Stimulated activated naive CD8-positive, alpha-beta T cell treated with anti-CD3 and anti-CD28 coated beads, Interleukin-15, Interleukin-2, amounts not matched to agents 100 U/mL and 50 U/mL, for 24 hours (primary cell): ENCODE results near the gene ZNF687.
"Not testable (repeated sequence)": the region's sequence is repeated elsewhere in the genome, so short reads cannot be mapped to it uniquely, and the experiment has no call there.

Source experiments
- ATAC-seq: fragments of 150-1000 bp; cut with Tn5 transposase; one replicate; pipeline ENCODE4 v1.10.0; 2021
- DNase-seq: peaks from one replicate; pipeline ENCODE4 v3.0.0; 2021

ZNF687 gene

DNA sequence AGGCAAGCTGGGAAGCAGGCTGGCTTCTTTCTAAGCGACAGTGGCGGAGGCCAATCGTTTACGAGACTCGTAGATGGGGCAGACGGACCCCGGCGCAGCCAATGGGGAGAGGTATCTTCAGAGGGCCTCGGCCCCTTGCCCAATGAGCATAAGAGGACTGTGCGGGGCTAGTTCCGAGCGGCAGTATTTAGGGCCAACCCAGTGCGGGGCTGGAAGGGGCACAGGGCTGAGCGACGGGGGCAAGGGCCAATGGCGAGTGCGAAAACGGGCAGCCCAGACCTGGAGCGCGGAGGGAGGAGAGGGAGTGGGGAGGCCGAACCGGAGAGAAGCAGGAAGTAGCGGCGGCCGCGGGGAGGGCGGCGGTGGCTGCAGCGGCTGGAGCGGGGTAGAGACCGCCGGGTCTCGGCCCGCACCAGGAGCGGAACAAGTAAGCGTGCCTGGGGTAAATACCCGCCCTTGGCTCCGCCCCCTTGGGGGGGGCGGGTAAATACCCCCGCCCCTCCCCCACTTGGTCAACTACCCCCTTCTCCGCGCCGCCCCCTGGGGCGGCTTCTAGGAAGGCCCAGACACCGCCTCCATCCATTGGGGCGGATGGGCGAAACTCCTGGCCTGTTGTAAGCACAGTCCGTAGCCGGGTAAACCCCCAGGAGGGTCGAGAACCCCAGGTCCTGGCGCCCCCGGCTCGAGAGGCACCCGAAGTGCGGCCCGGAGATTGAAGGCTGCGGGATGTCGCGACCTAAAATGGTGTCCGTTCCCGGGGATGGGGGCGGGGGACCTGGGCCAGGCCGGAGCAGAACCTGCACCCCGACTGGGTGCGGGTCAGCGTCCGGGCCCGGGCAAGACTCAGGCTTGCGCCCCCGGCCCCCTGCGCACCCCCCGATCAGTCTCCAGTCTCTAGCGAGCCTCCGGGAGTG, at the start of gene ZNF687:
Gene ZNF687, plus strand, starts transcription at position 331 of the 914 bp plus-strand sequence. CDS start 3,993 bp downstream, outside the sequence.
- ATAC-seq (peak; percentile 96), DNase-seq (peak; percentile 99)

- ATAC-seq (no peak), DNase-seq (no peak)
These were observed 46.9 kb upstream of the ZNF687 start for GRCh38 chr1:151235235-151235634.

DNA sequence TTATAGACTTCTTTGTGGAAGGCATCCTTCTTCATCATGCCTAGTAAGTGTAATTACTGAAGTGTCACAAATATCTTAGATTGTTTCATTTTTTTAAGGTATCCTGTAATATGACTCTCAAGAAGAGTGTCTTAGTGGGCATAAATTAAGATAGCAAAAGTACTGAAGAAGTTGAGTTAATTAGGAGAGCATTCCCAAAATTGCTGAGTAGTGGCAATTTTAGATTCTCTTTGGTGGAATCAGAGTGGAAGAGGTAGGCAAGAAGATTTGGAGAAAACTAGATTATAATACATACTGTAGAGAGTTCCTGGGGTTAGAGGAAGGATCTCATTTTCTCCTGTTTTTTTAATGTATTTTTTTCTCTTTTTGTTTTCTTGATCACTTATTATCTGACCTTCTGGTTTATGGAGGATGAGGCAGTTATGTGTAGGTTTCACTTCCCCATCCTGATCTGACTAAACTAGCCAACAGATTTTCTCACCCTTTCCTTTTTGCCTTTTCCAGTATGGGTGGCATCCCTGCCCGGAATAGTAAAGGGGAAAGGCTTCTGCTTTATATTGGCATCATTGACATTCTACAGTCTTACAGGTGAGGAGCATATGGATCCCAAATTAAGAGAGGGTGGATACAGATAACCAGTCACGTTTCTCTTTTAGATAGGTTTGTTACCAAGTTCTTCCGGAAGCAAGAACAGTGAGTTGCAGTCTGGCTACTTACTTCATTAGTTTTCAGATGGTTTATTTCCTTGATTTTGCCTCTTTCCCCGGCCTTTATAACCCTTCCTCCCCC, 44.2 kb upstream of the ZNF687 start:
- DNase-seq (no peak), ATAC-seq (no peak)

DNA sequence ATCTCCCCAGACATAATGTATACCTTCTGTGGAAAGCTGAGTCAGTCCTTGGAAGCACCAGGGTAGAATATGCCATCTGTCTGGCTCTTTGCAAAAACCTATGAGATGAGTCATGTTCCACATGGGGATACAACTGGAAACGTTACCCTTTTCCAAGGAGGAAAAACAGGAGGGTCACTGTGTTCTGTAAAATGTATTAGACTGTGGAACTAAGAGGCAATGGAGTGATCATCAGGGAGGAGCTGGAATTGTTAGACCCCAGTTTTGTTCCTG, 43.7 kb upstream of the ZNF687 start:
- no peak for ATAC-seq
- DNase-seq, result no peak

GRCh38 chr1:151242442-151242841, 39.7 kb upstream of the ZNF687 start:
- ATAC-seq (no peak), DNase-seq (no peak)

DNA sequence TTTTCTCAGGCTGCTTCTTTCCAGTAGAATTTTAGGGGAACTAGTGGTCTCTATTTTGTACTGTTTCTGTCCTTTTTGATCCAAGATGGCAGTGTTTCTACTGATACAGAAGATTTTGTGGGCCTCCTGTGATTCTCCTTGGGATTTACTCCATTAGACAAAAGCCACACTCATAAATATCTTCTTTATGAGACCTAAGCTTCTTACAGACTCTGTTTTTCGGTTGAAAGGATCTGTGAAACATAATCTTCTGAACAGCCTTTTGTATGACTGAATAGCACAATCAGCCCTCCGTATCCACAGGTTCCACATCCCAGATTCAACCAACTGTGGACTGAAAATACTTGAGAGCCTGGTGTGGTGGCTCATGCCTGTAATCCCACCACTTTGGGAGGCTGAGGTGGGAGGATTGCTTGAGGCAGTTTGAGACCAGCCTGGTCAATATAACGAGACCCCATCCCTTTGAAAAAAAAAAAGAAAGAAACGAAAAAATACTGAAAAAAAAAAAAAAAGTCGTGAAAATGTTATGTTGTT, 38.3 kb upstream of the ZNF687 start:
- DNase-seq, result no peak
- no peak for ATAC-seq

GRCh38 chr1:151246786-151247185, 35.3 kb upstream of the ZNF687 start:
- no peak for DNase-seq
- ATAC-seq, result no peak

DNA sequence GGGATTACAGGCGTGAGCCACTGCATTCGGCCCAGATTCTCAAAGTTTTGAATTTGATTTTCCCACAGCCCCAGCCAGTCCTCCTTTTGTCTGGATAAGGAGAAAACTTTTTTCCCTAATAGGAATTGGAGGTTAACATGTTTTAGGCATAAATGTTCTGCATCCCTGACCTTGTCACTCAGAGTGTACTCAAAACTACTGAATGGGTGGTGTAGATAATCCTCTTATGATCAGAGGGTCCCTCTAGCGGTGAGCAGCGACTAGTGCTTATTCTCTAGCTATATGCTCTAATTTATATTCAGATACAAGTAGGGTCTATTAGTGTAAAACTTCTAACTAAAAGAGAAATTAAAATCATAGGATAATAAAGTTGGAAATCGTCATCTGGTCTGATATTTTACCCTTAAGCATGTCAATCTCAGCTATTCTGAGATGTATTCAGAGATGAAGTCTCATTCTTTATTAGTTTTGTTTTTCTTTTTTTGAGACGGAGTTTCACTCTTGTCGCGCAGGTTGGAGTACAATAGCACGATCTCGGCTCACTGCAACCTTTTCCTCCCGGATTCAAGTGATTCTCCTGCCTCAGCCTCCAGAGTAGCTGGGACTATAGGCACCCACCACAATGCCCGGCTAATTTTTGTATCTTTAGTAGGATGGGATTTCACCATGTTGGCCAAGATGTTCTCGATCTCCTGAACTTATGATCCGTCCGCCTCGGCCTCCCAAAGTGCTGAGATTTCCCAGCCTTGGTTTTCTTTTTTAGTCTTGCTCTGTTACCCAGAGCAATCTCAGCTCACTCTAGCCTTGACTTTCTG, 30.2 kb upstream of the ZNF687 start:
- ATAC-seq, result peak; percentile 61
- DNase-seq, result peak; percentile 64

GRCh38 chr1:151254217-151255213, 27.6 kb upstream of the ZNF687 start, which contains the start of gene PSMD4:
Gene PSMD4 (plus strand): TSS chr1:151254734. CDS start chr1:151254783, 49 bp downstream.
- ATAC-seq, result peak; percentile 96
- DNase-seq, result peak; percentile 91

GRCh38 chr1:151255381-151255780, 26.7 kb upstream of the ZNF687 start:
- DNase-seq (no peak), ATAC-seq (no peak)

DNA sequence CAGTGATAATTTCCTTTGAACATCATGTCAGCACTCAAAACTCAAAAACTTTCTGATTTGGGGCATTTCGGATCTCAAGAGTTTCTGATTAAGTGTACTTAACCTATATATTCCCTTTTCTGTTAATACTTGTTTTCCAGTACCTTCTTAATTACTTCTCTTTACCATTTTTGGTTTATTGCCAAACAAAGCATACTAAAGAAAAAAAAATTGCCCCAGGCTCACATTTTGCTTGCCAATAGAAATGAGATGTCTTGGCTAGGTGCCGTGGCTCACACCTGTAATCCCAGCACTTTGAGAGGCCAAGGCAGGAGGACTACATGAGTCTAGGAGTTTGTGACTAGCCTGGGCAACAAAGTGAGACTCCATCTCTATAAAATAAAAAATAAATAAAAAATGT, 22.7 kb upstream of the ZNF687 start:
- ATAC-seq (no peak), DNase-seq (no peak)

DNA sequence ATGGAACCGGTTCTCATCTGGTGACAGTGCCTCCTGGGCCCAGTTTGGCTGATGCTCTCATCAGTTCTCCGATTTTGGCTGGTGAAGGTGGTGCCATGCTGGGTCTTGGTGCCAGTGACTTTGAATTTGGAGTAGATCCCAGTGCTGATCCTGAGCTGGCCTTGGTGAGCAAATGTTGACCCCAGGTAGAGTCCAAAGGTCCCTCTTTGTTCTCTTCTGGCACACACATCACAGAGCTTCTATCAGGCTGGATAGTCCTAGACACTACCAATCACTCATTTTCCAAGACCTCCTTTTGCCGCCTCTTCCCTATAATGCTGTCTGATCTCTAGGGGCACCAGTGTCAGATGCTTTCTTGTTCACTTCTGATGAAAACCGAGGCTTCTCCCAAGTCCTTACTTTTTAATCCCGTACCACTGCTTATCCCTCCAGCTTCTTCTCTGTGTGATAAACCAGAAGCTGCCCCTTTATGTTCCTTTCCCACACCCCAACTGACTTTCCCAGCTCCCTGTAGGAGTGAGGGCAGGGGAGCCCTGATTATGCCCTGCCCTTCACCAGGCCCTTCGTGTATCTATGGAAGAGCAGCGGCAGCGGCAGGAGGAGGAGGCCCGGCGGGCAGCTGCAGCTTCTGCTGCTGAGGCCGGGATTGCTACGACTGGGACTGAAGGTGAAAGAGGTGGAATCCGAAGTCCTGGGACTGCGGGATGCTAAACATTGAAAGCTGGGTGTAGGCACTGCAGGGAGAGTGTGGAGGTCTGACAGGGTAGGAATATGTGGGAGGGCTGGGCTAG, 16.5 kb upstream of the ZNF687 start:
- ATAC-seq (peak; percentile 19), DNase-seq (no peak)

DNA sequence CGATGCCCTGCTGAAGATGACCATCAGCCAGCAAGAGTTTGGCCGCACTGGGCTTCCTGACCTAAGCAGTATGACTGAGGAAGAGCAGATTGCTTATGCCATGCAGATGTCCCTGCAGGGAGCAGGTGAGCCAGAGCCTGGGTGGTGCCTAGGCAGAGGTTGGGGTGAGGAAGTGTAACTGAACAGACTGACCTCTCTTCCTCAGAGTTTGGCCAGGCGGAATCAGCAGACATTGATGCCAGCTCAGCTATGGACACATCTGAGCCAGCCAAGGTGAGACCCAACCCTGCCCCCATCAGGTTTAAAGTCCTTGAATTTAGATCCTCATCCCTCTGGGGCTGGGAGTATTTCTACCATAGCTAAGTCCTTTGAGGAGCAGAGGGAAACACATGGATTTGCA, 15.8 kb upstream of the ZNF687 start:
- no peak for ATAC-seq

GRCh38 chr1:151266821-151267220, 15.3 kb upstream of the ZNF687 start:
- ATAC-seq, result no peak
- no peak for DNase-seq

More for the DNA sequence above, 15.8 kb upstream of the ZNF687 start:
- no peak for DNase-seq

- DNase-seq (no peak), ATAC-seq (no peak)
These were observed 14.3 kb upstream of the ZNF687 start for GRCh38 chr1:151267760-151268159.

DNA sequence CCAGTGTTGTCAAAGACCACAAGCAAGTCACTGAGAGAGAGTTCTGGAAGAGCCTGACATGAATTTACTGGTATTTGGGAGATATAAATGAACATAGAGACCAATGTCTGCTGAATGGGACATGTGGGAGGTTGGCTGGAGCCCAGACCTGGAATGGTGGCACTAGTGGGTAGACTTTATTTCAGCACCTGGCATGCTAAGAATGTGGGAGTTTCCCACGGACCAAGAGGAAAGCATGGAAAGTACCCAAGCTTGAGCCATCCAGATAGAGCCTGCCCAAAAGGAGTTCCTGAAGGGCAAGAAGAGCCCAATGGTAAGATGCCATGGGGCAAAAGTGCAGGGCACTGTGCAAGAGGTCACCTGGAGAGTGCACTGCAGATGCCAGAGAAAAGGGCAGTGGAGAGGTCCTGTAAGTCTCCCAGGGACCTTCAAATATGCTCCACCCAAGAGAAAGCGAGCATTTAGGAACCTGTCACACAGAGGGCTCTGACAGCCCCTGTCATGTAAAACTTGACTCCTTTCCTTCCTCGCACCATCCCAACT, 8.1 kb upstream of the ZNF687 start:
- DNase-seq (no peak), ATAC-seq (no peak)

DNA sequence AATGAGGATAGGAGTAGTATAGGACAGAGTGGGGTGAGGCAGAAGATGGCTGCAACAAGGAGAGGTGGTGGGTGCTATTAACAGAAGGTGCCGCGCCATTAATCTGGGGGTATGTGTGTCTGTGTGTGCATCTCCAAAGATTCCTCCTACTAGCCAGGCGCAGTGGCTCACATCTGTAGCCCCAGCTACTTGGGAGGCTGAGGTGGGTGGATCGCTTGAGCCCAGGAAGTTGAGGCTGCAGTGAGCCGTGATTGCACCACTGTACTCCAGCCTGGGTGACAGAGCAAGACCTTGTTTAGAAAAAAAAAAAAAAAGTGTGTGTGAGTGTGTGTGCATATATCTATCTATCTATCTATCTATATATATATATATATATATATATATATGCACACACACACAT, 6.8 kb upstream of the ZNF687 start:
- ATAC-seq, DNase-seq: not testable (repeated sequence)

DNA sequence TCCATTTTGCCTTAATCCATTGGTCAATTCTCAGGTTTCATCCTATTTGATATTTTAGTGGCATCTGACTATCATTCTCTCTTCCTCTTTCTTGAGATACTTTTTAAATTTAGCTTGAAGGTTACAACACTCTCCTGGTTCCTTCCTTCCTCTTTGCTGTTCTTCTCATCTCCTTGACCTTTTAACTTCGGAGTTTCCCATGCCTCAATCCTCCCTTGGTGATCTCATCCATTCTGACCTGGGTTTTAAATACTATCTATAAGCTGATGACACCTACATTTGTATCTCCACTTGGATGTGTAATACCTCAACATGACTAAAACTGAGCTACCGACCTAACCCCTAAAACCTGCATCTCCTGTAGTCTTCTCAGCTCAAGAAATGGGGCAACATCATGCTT, 4.8 kb upstream of the ZNF687 start:
- DNase-seq, result no peak
- peak; percentile 20 for ATAC-seq

DNA sequence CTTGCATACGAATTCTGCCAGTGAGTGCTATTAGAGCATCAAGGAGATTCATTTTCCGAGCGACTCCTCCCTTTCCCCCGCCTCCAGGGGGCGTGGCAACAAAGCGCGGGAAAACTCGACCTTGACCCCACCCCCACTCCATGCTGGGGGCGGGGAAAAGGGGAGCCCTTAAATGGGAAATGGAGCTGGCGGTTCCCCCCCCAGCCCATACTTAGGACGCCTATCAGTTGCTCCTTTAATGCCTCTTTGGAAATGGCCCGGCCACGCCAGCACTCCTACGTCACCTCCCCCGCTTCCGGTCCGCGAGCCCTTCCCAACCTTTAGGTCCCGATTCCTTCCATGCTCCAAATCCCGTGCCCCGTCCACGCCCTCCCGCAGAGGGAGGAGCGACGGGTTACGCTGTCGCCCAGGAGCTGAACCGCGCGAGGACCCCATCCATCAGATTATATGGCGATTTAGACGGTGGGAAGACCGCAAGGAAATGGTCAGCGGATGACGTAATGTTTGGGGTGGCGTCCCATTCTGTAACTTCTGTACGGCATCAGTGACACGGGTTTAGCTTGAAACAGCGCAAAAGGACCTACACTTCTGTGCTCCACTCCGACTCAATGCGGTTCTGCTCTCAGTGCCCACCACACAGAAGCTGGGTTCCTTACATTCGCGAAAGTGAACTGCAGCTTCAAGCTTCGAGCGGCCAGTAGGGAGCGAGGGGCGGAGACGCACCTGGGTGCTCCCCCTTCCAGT, 702 bp upstream of the ZNF687 start:
- peak; percentile 97 for DNase-seq
- peak; percentile 25 for ATAC-seq
